ENCODE measurements around the gene GLP1R.

GRCh38 chr6:39017547-39017880 lies 31.1 kb upstream of the GLP1R start:
- TF ChIP-seq GATA2 (IDR thresholded peaks at IDR 0.05; ENCODE audit: low read depth, low read length) (no peak), GATA3 (IDR thresholded peaks at IDR 0.05; ENCODE audit: low read depth, low read length) (no peak)

Data from SH-SY5Y (cell line).